K562 (cell line): Measurements from ENCODE around the gene CLHC1. TPM values are rescaled to one million over a fixed set of nuclear protein-coding genes. Genes with fewer than 3 reads are reported as not detected.
"Not testable (repeated sequence)": the region's sequence is repeated elsewhere in the genome, so short reads cannot be mapped to it uniquely, and the experiment has no call there.

Experiments
- ATAC-seq: fragments of 200-7000 bp; cut with Tn5 transposase; 3 replicates; pipeline ENCODE4 v1.9.1; 2020; ENCODE audit warnings: moderate library complexity
- BruUV-seq: library from RNA; stranded (reverse); fragments of 400-500 nt; replicated peaks from 2 replicates; lab custom pipeline; 2021; lab: Mats Ljungman, UMichigan
- CTCF ChIA-PET: fragments of 300-600 bp; formaldehyde crosslinking; extraction: SDS; loops from one replicate; lab custom pipeline; 2021; ENCODE audit warnings: low intra/inter-chr PET ratio; lab: Yijun Ruan, JAX
- POLR2A ChIA-PET: fragments of 300-600, 350-650 bp; sonication (Branson Sonifier 250); formaldehyde crosslinking; extraction: SDS; loops from one replicate; lab custom pipeline; 2021; ENCODE audit warnings: antibody characterized with exemption, inconsistent platforms; lab: Yijun Ruan, JAX
- DNase-seq, 4 experiments: peaks; one replicate each; pipeline versions ENCODE4 v3.0.0 to v3.0.0-alpha.2; 2011 to 2018; ENCODE audit warnings: low spot score in 3 of 4, mixed read lengths in 3 of 4; ENCODE audit errors: extremely low read depth in 1 of 4
- FAIRE-seq: peaks from 2 replicates; lab custom pipeline; 2011; peaks lifted over from hg19 to GRCh38; lab: Jason Lieb, UNC
- H2AFZ ChIP-seq: 2 replicates; pipeline ENCODE4 v1.6.0; 2011; ENCODE audit warnings: low read depth, low read length, control low read depth, inconsistent platforms
- H3K27ac ChIP-seq: fragments of 200-600 bp; 3 replicates; pipeline ENCODE4 v1.8.0; 2011; ENCODE audit warnings: low read depth, mild to moderate bottlenecking, control low read depth, inconsistent platforms, low read length, moderate library complexity, mixed read lengths; ENCODE audit errors: extremely low read depth
- H3K27me3 ChIP-seq, 2 experiments: fragments of 300-600 bp in 1 of 2; 2 replicates in 1 of 2; 3 replicates in 1 of 2; pipeline versions ENCODE4 v1.6.0 to v1.8.0; 2011; ENCODE audit warnings: inconsistent platforms in 2 of 2, low read length in 2 of 2, mild to moderate bottlenecking in 1 of 2, mixed read lengths in 1 of 2, moderate library complexity in 1 of 2; ENCODE audit not compliant: control insufficient read depth in 2 of 2, insufficient read depth in 2 of 2
- H3K36me3 ChIP-seq: fragments of 300-600 bp; 3 replicates; pipeline ENCODE4 v1.8.0; 2011; ENCODE audit warnings: mild to moderate bottlenecking, low read length, inconsistent platforms; ENCODE audit not compliant: control insufficient read depth, insufficient read depth
- H3K4me1 ChIP-seq, 2 experiments: fragments of 200-600 bp in 1 of 2; replicated peaks in 1 of 2; 2 replicates in 1 of 2; 3 replicates in 1 of 2; pipeline versions ENCODE4 v1.5.1 to v1.8.0; 2011; ENCODE audit warnings: inconsistent platforms in 2 of 2, low read length in 2 of 2, mild to moderate bottlenecking in 1 of 2, mixed read lengths in 1 of 2, moderate library complexity in 1 of 2; ENCODE audit not compliant: control insufficient read depth in 2 of 2, insufficient read depth in 2 of 2
- H3K4me2 ChIP-seq: 2 replicates; pipeline ENCODE4 v1.6.1; 2011; ENCODE audit warnings: low read length, control low read depth, inconsistent platforms, mixed read lengths; ENCODE audit not compliant: insufficient read depth
- H3K4me3 ChIP-seq: fragments of 200-600 bp; sonication (generic), shearing (Covaris generic); 2 replicates; pipeline ENCODE4 v1.5.1; 2016; ENCODE audit warnings: control low read depth, inconsistent platforms
- H3K79me2 ChIP-seq: fragments of 200-600 bp; 3 replicates; pipeline ENCODE4 v1.8.0; 2011; ENCODE audit warnings: low read length, inconsistent platforms; ENCODE audit not compliant: control insufficient read depth, insufficient read depth
- H3K9ac ChIP-seq, 2 experiments: 2 replicates each; pipeline versions ENCODE4 v1.6.0 to v1.6.1; 2011; ENCODE audit warnings: low read depth in 2 of 2, low read length in 2 of 2, control low read depth in 1 of 2, inconsistent platforms in 1 of 2, mild to moderate bottlenecking in 1 of 2, mixed read lengths in 1 of 2; ENCODE audit not compliant: insufficient read depth in 1 of 2
- H3K9me1 ChIP-seq: one replicate; pipeline ENCODE4 v1.6.0; 2011; ENCODE audit warnings: inconsistent platforms, mild to moderate bottlenecking, low read length, moderate library complexity; ENCODE audit not compliant: control insufficient read depth, insufficient read depth
- H3K9me3 ChIP-seq: replicated peaks from 2 replicates; pipeline ENCODE4 v1.5.1; 2011; ENCODE audit warnings: low read depth, low read length, inconsistent platforms; ENCODE audit not compliant: control insufficient read depth, insufficient read depth
- H4K20me1 ChIP-seq: replicated peaks from 2 replicates; pipeline ENCODE4 v1.6.1; 2011; ENCODE audit warnings: low read length, inconsistent platforms, mixed read lengths; ENCODE audit not compliant: control insufficient read depth, insufficient read depth
- CREB1 ChIP-seq, 2 experiments: sonication (generic) in 1 of 2; formaldehyde crosslinking in 1 of 2; IDR thresholded peaks; 2 replicates each; pipeline versions ENCODE4 v1.6.1 to v1.8.0; 2012 to 2022; ENCODE audit warnings: inconsistent platforms in 1 of 2, mild to moderate bottlenecking in 1 of 2, missing genetic modification reagents in 1 of 2, moderate library complexity in 1 of 2
- MEF2A ChIP-seq: IDR thresholded peaks from 2 replicates; pipeline ENCODE4 v1.6.1; 2011; ENCODE audit warnings: low read depth, mild to moderate bottlenecking, low read length, moderate library complexity; ENCODE audit not compliant: control insufficient read depth
- NR2C1 ChIP-seq, 2 experiments: fragments of 450-650 bp; IDR thresholded peaks; 2 replicates each; pipeline ENCODE4 v1.6.1; 2017; ENCODE audit warnings: mild to moderate bottlenecking in 2 of 2, antibody characterized with exemption in 1 of 2, inconsistent platforms in 1 of 2, missing compliant biosample characterization in 1 of 2, missing genetic modification characterization in 1 of 2
- NR4A1 ChIP-seq, 2 experiments: fragments of 250-450 bp in 1 of 2; fragments of 450-650 bp in 1 of 2; sonication (Bioruptor Pico) in 1 of 2; IDR thresholded peaks; 2 replicates each; pipeline versions ENCODE4 v1.4.0 to v1.6.1; 2016 to 2020; ENCODE audit warnings: mild to moderate bottlenecking in 2 of 2, missing compliant biosample characterization in 1 of 2, missing genetic modification characterization in 1 of 2, moderate library complexity in 1 of 2
- PTTG1 ChIP-seq: fragments of 450-650 bp; IDR thresholded peaks from 2 replicates; pipeline ENCODE4 v1.6.1; 2016; ENCODE audit warnings: low read depth, mild to moderate bottlenecking, missing genetic modification characterization, missing compliant biosample characterization
- RBM14 ChIP-seq: fragments of 200-400 bp; formaldehyde crosslinking; IDR thresholded peaks from 2 replicates; pipeline ENCODE4 v1.6.1; 2018; ENCODE audit warnings: low read depth, mild to moderate bottlenecking, low read length, moderate library complexity, borderline replicate concordance; ENCODE audit not compliant: insufficient read depth
- SMAD1 ChIP-seq: fragments of 150-350 bp; IDR thresholded peaks from 2 replicates; pipeline ENCODE4 v1.6.1; 2014; ENCODE audit warnings: low read length, low read depth; ENCODE audit not compliant: partially characterized antibody
- THRB ChIP-seq: fragments of 450-650 bp; formaldehyde crosslinking; conservative IDR thresholded peaks from 2 replicates; pipeline ENCODE4 v1.4.0; 2022; ENCODE audit warnings: mild to moderate bottlenecking, missing genetic modification characterization
- TSC22D4 ChIP-seq: fragments of 450-650 bp; IDR thresholded peaks from 2 replicates; pipeline ENCODE4 v1.6.1; 2016; ENCODE audit warnings: missing genetic modification characterization, missing biosample characterization, control low read depth
- ZNF197 ChIP-seq: fragments of 200-800 bp; sonication (Bioruptor generic); IDR thresholded peaks from 2 replicates; pipeline ENCODE4 v1.6.1; 2016; ENCODE audit warnings: low read depth, missing genetic modification characterization, missing compliant biosample characterization
- WGBS: fragments of 100-300 bp; shearing (Covaris generic); methylation state at CpG from one replicate; pipeline ENCODE4 v1.1.6; 2016; ENCODE audit warnings: low coverage, mixed read lengths; ENCODE audit not compliant: insufficient coverage; ENCODE audit errors: missing lambda C conversion rate; 5-methylcytosine and 5-hydroxymethylcytosine counted together
- in situ Hi-C: fragments of 300-500 bp; cut with MboI; formaldehyde crosslinking; loops from 4 replicates; pipeline ENCODE4 v1.15.0; 2018; ENCODE audit warnings: inconsistent platforms, mixed read lengths
- intact Hi-C: fragments of 100-400 bp; cut with micrococcal nuclease; formaldehyde crosslinking; loops from 2 replicates; pipeline ENCODE4 v1.14.2; 2022
- polyA plus RNA-seq, 8 experiments: library from polyadenylated mRNA; depleted of rRNA in 4 of 8; stranded (reverse) in 5 of 8; unstranded in 3 of 8; fragments of >200 nt; fragmentation: Nextera tagmentation in 2 of 8; fragmentation: Illumina TruSeq in 1 of 8; extraction: Ambion mirVana in 2 of 8; extraction: Trizol in 1 of 8; gene quantifications; 2 replicates each; pipeline versions ENCODE4 v1.2.1 to v1.2.3, GENCODE V29; 2011 to 2014; ENCODE audit warnings: inconsistent platforms in 1 of 8, missing spikeins in 1 of 8
- total RNA-seq, 7 experiments: library from RNA; depleted of rRNA in 6 of 7; stranded (reverse); fragments of >200 nt in 6 of 7; fragmentation: Illumina TruSeq in 2 of 7; extraction: Trizol in 2 of 7; gene quantifications; 2 replicates each; pipeline versions ENCODE4 v1.2.1 to v1.2.3, GENCODE V29; 2011 to 2021; ENCODE audit warnings: low replicate concordance in 1 of 7
- TF ChIP-seq, protein P1 (sequence below): fragments of 450-650 bp; formaldehyde crosslinking; IDR thresholded peaks from 2 replicates; pipeline ENCODE4 v1.4.0; 2020; ENCODE audit warnings: mild to moderate bottlenecking, moderate library complexity

Gene CLHC1
- total and polyA plus RNA-seq, 9 of the 15 experiments (the other 6 are each of a cell fraction or from before 2014, with no cell fraction given) = 3.7 to 14.3 (median 8.6) TPM

GRCh38 chr2:55279214-55279835 is 47.2 kb upstream of the CLHC1 start (continued):
- not testable (repeated sequence) for TF ChIP-seq NR4A1 (CRISPR knock-in tag; IDR thresholded peaks at IDR 0.05); NR2C1 (IDR thresholded peaks at IDR 0.05)
- TF ChIP-seq NR4A1 (tag; IDR thresholded peaks at IDR 0.05) (peak; percentile 93), NR2C1 (tag; IDR thresholded peaks at IDR 0.05) (peak; percentile 63), PTTG1 (peak; percentile 68; the same call in 1 of the 2 replicates)
- TF ChIP-seq, protein P1, sequence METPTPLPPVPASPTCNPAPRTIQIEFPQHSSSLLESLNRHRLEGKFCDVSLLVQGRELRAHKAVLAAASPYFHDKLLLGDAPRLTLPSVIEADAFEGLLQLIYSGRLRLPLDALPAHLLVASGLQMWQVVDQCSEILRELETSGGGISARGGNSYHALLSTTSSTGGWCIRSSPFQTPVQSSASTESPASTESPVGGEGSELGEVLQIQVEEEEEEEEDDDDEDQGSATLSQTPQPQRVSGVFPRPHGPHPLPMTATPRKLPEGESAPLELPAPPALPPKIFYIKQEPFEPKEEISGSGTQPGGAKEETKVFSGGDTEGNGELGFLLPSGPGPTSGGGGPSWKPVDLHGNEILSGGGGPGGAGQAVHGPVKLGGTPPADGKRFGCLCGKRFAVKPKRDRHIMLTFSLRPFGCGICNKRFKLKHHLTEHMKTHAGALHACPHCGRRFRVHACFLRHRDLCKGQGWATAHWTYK (CRISPR knock-in tag) = peak; percentile 51; the same call in 1 of the 2 replicates
- TF ChIP-seq, all 486 proteins: peak for 39; not testable (repeated sequence) for 447

DNA sequence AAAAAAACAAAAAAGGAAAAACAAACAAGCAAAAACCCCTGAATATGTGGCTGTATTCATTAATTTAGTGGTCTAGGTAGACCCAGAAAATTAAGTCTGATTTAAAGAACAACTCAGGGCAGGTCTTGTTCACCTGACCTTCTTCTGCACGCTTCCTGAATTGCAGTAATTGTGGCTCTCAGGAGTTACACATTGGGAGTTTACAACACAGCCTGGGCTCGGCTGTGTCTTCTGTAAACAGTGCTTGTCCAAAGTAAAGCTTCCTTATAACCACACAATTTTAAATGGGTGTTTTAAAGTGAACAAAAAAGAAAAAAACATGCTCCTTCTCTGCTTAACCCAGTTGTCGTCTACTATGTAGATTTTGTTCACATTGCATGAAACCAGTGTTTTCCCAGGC is 45.2 kb upstream of the CLHC1 start:
- peak overlapping the region; percentile 37; the same call in 1 of the 2 replicates for H2AFZ ChIP-seq
- H3K4me2 ChIP-seq = no peak overlapping the region
- in situ Hi-C loops = no loop called here

More for the DNA sequence above, 45.2 kb upstream of the CLHC1 start:
- no peak overlapping the region for H3K4me3 ChIP-seq
- DNase-seq (no peak), ATAC-seq (no peak), FAIRE-seq (peak; percentile 72)
- H3K4me1 ChIP-seq = peaks cover 2 to 8% of the 10 kb centered on the region in 2 experiments; a peak in 3 of 5 replicates
- no peaks in the 10 kb centered on the region; the same call in 1 of the 2 replicates for H3K9me3 ChIP-seq
- no peak overlapping the region for H3K9ac ChIP-seq
- intact Hi-C loops = no loop called here
- no peak for TF ChIP-seq THRB (CRISPR knock-in tag)
- no peak for TF ChIP-seq ZNF197 (CRISPR knock-in tag)
- TF ChIP-seq SMAD1 = no peak
- TF ChIP-seq CREB1 (IDR thresholded peaks at IDR 0.05) = no peak
- no peak for TF ChIP-seq CREB1 (CRISPR knock-in tag; IDR thresholded peaks at IDR 0.05)
- TF ChIP-seq RBM14 = no peak
- TF ChIP-seq MEF2A = no peak
- no peak for TF ChIP-seq TSC22D4 (tag)
- peaks cover 8% of the 10 kb centered on the region for H3K79me2 ChIP-seq
- no peaks in the 10 kb centered on the region for H3K9me1 ChIP-seq
- no peaks in the 10 kb centered on the region for H4K20me1 ChIP-seq
- no peak overlapping the region for H3K27ac ChIP-seq
- BruUV-seq = no TSS peak
- no peaks in the 10 kb centered on the region for H3K36me3 ChIP-seq
- CTCF ChIA-PET = no interaction called here
- WGBS = 81% methylated on average over 3 of the region's 3 CpGs
- no peaks in the 10 kb centered on the region for H3K27me3 ChIP-seq
- POLR2A ChIA-PET = interaction anchor here (0.6 kb wide), 1 partner anchor 1038 kb away, joined by 3 read pairs; no protein-coding TSS in a partner anchor
